CD14-positive monocyte (primary cell): ENCODE measurements around the gene GGA1. TPM values are rescaled to one million over a fixed set of nuclear protein-coding genes. Genes with fewer than 3 reads are reported as not detected.
"Not testable (repeated sequence)": the region's sequence is repeated elsewhere in the genome, so short reads cannot be mapped to it uniquely, and the experiment has no call there.

ENCODE experiments used
- DNase-seq, 3 donors: peaks; one replicate each; pipeline ENCODE4 v3.0.0-alpha.2; 2011 to 2022
- H2AFZ ChIP-seq: 2 replicates; pipeline ENCODE4 v1.6.0; 2012; ENCODE audit warnings: mild to moderate bottlenecking, low read depth, low read length, inconsistent platforms; ENCODE audit not compliant: insufficient read depth, poor library complexity, severe bottlenecking
- H3K27ac ChIP-seq, 2 donors: 1 replicate in 1 of 2; 2 replicates in 1 of 2; pipeline ENCODE4 v1.5.1; 2012 to 2013; ENCODE audit warnings: low read length in 2 of 2, control low read depth in 1 of 2, inconsistent platforms in 1 of 2, low read depth in 1 of 2, mild to moderate bottlenecking in 1 of 2
- H3K27me3 ChIP-seq, 2 donors: one replicate each; pipeline versions ENCODE4 v1.6.0 to v1.6.1; 2011 to 2013; ENCODE audit warnings: low read length in 2 of 2; ENCODE audit not compliant: control insufficient read depth in 2 of 2, insufficient read depth in 2 of 2
- H3K36me3 ChIP-seq, 2 donors: replicated peaks in 1 of 2; 1 replicate in 1 of 2; 2 replicates in 1 of 2; pipeline versions ENCODE4 v1.5.1 to v1.6.1; 2012 to 2013; ENCODE audit warnings: low read length in 2 of 2, control low read depth in 1 of 2, inconsistent platforms in 1 of 2, mild to moderate bottlenecking in 1 of 2; ENCODE audit not compliant: insufficient read depth in 2 of 2, control insufficient read depth in 1 of 2
- H3K4me1 ChIP-seq, 2 donors: 1 replicate in 1 of 2; 2 replicates in 1 of 2; pipeline versions ENCODE4 v1.5.1 to v1.6.1; 2012 to 2013; ENCODE audit warnings: low read length in 2 of 2, control low read depth in 1 of 2, inconsistent platforms in 1 of 2, mild to moderate bottlenecking in 1 of 2, moderate library complexity in 1 of 2; ENCODE audit not compliant: insufficient read depth in 2 of 2, control insufficient read depth in 1 of 2
- H3K4me2 ChIP-seq: replicated peaks from 2 replicates; pipeline ENCODE3; 2012; ENCODE audit warnings: low read length, moderate library complexity, mild to moderate bottlenecking; ENCODE audit not compliant: poor library complexity, severe bottlenecking; ENCODE audit errors: extremely low read depth
- H3K4me3 ChIP-seq, 3 experiments: fragments of 200-600 bp in 1 of 3; sonication (generic) in 1 of 3; replicated peaks in 1 of 3; 1 replicate in 2 of 3; 2 replicates in 1 of 3; pipeline ENCODE4 v1.5.1; 2011 to 2013; ENCODE audit warnings: low read length in 3 of 3, mild to moderate bottlenecking in 3 of 3, control low read depth in 2 of 3, low read depth in 2 of 3, inconsistent platforms in 1 of 3, moderate library complexity in 1 of 3
- H3K79me2 ChIP-seq: 2 replicates; pipeline ENCODE4 v1.6.0; 2012; ENCODE audit warnings: mild to moderate bottlenecking, control low read depth, inconsistent platforms, low read length, moderate library complexity; ENCODE audit not compliant: insufficient read depth
- H3K9ac ChIP-seq: 2 replicates; pipeline ENCODE4 v1.6.0; 2017; ENCODE audit warnings: low read length, mild to moderate bottlenecking; ENCODE audit not compliant: insufficient read depth, poor library complexity, severe bottlenecking
- H3K9me3 ChIP-seq, 2 donors: replicated peaks in 1 of 2; 1 replicate in 1 of 2; 2 replicates in 1 of 2; pipeline versions ENCODE4 v1.5.1 to v1.6.1; 2012 to 2013; ENCODE audit warnings: low read length in 2 of 2, control low read depth in 1 of 2; ENCODE audit not compliant: control insufficient read depth in 1 of 2, insufficient read depth in 1 of 2
- H4K20me1 ChIP-seq: 2 replicates; pipeline ENCODE4 v1.6.0; 2012; ENCODE audit warnings: mild to moderate bottlenecking, low read length, control low read depth, moderate library complexity; ENCODE audit not compliant: insufficient read depth
- H3K27ac Mint-ChIP-seq, 7 donors: one replicate each; pipeline ENCODE4 v1.8.0; 2020; ENCODE audit warnings: mild to moderate bottlenecking in 7 of 7, mixed read lengths in 7 of 7, moderate library complexity in 6 of 7, inconsistent platforms in 2 of 7
- H3K27me3 Mint-ChIP-seq, 3 donors: one replicate each; pipeline ENCODE4 v1.8.0; 2021 to 2022; ENCODE audit warnings: low read depth in 3 of 3, mild to moderate bottlenecking in 3 of 3, mixed read lengths in 3 of 3, moderate library complexity in 3 of 3, inconsistent platforms in 1 of 3
- H3K36me3 Mint-ChIP-seq, 2 donors: one replicate each; pipeline ENCODE4 v1.8.0; 2020; ENCODE audit warnings: mixed read lengths in 2 of 2, inconsistent platforms in 1 of 2, mild to moderate bottlenecking in 1 of 2
- H3K4me1 Mint-ChIP-seq: one replicate; pipeline ENCODE4 v1.8.0; 2020; ENCODE audit warnings: mild to moderate bottlenecking, mixed read lengths
- H3K4me3 Mint-ChIP-seq, 2 donors: one replicate each; pipeline ENCODE4 v1.8.0; 2020; ENCODE audit warnings: mild to moderate bottlenecking in 2 of 2, mixed read lengths in 2 of 2, moderate library complexity in 1 of 2
- H3K9me3 Mint-ChIP-seq, 7 donors: one replicate each; pipeline ENCODE4 v1.8.0; 2020 to 2022; ENCODE audit warnings: mixed read lengths in 7 of 7, mild to moderate bottlenecking in 6 of 7, moderate library complexity in 6 of 7, inconsistent platforms in 2 of 7
- WGBS: methylation state at CpG from one replicate; pipeline ENCODE4 v1.1.5; 2013; ENCODE audit warnings: missing lambda C conversion rate; ENCODE audit not compliant: insufficient coverage; 5-methylcytosine and 5-hydroxymethylcytosine counted together
- intact Hi-C, 2 donors: fragments of 100-400 bp; cut with micrococcal nuclease; formaldehyde crosslinking; loops; one replicate each; pipeline versions ENCODE4 v1.15.0 to v1.15.1; 2023
- polyA plus RNA-seq, 3 donors: library from polyadenylated mRNA; depleted of rRNA in 1 of 3; unstranded in 2 of 3; stranded (reverse) in 1 of 3; fragments of 300-500 nt in 2 of 3; fragments of >200 nt in 1 of 3; fragmentation: Illumina TruSeq in 2 of 3; gene quantifications; 1 replicate in 2 of 3; 2 replicates in 1 of 3; pipeline ENCODE4 v1.2.3, GENCODE V29; 2012 to 2021
- TF ChIP-seq, protein P1 (sequence below): fragments of 200-600 bp; IDR thresholded peaks from one replicate; pipeline ENCODE4 v1.8.0; 2022; ENCODE audit warnings: antibody characterized with exemption, mild to moderate bottlenecking

Gene GGA1
- polyA plus RNA-seq, 3 donors: 19.8 to 91.0 (median 24.8) TPM

DNA sequence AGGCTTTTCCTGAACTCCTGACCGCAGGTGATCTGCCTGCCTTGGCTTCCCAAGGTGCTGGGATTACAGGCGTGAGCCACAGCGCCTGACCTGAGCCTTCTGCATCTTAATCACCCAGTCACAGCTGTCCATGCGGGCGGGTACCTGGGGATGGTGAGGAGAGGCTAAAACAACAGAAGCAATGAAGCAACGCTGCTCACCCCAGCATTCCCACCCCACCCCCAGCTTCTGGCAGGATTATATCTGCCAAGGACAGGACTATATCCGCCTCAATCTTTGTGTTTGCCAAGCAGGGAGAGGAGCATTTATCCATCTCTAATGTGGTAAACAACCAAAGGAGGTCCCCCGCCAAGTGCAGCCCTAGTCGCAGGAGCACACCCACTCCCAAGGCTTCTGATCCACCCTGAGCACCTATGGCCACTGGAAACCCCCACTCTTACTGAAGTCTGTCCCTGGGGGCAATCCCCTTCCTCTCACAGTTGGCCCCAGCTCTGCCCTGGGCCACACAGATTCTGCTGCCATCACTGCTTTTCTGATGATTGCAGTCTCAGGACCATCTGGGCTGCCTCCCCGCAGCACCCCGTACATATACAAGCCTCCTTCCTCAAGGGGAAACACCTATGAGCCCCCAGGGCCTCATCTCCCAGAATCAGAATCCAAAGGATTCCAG lies 20.0 kb upstream of the GGA1 start:
- no peak overlapping the region for H3K4me2 ChIP-seq
- H3K4me3 ChIP-seq: no peak overlapping the region
- peak in 1 of 3 donors; percentile 32 for DNase-seq
- H3K79me2 ChIP-seq: no peaks in the 10 kb centered on the region
- peaks cover 34 to 42% of the 10 kb centered on the region in 2 donors for H3K4me1 ChIP-seq
- H3K36me3 ChIP-seq: no peaks in the 10 kb centered on the region
- intact Hi-C loops: no loop called here
- 96% methylated on average over 4 of the region's 11 CpGs for WGBS
- Mint-ChIP-seq H3K36me3 (peaks cover 1 to 3% of the 10 kb centered on the region in 2 donors), H3K27ac (peak overlapping the region; percentile 91 to 100 (median 98)), H3K27me3 (peaks cover 3 to 6% (median 3%) of the 10 kb centered on the region in 3 donors), H3K9me3 (peaks cover 0 to 2% (median 0%) of the 10 kb centered on the region in 7 donors), H3K4me3 (no peak overlapping the region), H3K4me1 (peaks cover 39% of the 10 kb centered on the region)
- H4K20me1 ChIP-seq: no peaks in the 10 kb centered on the region
- TF ChIP-seq, protein P1, sequence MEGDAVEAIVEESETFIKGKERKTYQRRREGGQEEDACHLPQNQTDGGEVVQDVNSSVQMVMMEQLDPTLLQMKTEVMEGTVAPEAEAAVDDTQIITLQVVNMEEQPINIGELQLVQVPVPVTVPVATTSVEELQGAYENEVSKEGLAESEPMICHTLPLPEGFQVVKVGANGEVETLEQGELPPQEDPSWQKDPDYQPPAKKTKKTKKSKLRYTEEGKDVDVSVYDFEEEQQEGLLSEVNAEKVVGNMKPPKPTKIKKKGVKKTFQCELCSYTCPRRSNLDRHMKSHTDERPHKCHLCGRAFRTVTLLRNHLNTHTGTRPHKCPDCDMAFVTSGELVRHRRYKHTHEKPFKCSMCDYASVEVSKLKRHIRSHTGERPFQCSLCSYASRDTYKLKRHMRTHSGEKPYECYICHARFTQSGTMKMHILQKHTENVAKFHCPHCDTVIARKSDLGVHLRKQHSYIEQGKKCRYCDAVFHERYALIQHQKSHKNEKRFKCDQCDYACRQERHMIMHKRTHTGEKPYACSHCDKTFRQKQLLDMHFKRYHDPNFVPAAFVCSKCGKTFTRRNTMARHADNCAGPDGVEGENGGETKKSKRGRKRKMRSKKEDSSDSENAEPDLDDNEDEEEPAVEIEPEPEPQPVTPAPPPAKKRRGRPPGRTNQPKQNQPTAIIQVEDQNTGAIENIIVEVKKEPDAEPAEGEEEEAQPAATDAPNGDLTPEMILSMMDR: no peak
- H3K9me3 ChIP-seq: no peaks in the 10 kb centered on the region
- H3K27me3 ChIP-seq: no peaks in the 10 kb centered on the region
- no peak overlapping the region for H2AFZ ChIP-seq
- peak overlapping the region; percentile 93 to 98 for H3K27ac ChIP-seq
- H3K9ac ChIP-seq: no peak overlapping the region

DNA sequence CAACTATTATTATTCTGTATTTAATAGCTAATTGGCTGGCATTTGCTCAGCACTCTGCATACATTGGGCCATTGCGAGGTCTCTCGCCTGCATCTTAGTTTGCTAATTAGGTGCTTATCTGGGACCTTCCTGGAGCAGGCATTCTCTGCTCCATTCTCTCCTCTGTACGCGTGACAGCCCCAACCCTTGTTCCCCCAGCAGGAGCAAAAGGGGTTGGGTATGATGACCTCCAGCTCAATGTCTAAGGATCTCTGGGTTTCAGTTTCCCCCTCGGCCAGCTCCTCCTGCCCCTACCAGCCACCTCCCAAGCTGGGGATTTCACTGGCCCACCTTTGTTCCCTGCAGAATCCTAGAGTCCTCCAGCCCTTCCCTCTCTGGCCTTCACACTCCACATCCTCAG lies 19.0 kb upstream of the GGA1 start:
- Histone ChIP-seq H3K79me2 (no peaks in the 10 kb centered on the region), H3K4me2 (peak overlapping the region; percentile 14), H3K27me3 (no peaks in the 10 kb centered on the region), H3K4me3 (peak overlapping the region in 1 of 3 experiments; percentile 23), H3K9ac (peak overlapping the region; percentile 64), H3K9me3 (no peaks in the 10 kb centered on the region), H3K4me1 (peaks cover 34 to 42% of the 10 kb centered on the region in 2 donors), H2AFZ (no peak overlapping the region), H4K20me1 (no peaks in the 10 kb centered on the region), H3K36me3 (no peaks in the 10 kb centered on the region), H3K27ac (peak overlapping the region; percentile 93 to 98)
- TF ChIP-seq, protein P1: no peak
- Mint-ChIP-seq H3K4me1 (peaks cover 39% of the 10 kb centered on the region), H3K4me3 (no peak overlapping the region), H3K9me3 (peaks cover 0 to 2% (median 0%) of the 10 kb centered on the region in 7 donors), H3K36me3 (peaks cover 1 to 3% of the 10 kb centered on the region in 2 donors), H3K27ac (peak overlapping the region; percentile 93 to 100 (median 99)), H3K27me3 (peaks cover 3 to 6% (median 3%) of the 10 kb centered on the region in 3 donors)
- DNase-seq: no peak
- 93% methylated on average over 3 of the region's 5 CpGs for WGBS
- intact Hi-C loops: loop anchor here (2.0 kb wide), 1 partner anchor 15 kb away; no protein-coding TSS in a partner anchor

DNA sequence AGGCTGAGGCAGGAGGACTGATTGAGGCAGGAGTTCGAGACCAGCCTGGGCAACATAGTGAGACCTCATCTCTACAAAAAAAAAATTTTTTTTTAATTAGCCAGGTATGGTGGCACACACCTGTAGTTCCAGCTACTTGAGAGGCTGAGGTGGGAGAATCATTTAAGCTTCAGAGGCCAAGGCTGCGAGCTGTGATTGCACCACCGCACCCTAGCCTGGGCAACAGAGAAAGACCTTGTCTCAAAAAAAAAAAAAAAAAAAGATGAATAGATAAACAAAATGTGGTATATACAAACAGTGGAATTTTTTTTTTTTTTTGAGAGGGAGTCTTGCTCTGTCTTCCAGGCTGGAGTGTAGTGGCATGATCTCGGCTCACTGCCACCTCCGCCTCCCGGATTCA lies 17.6 kb upstream of the GGA1 start:
- Histone ChIP-seq H3K4me1 (peaks cover 34 to 42% of the 10 kb centered on the region in 2 donors), H3K27ac (peak overlapping the region; percentile 93 to 98), H3K9ac (peak overlapping the region; percentile 60)
- not testable (repeated sequence) for H3K36me3 ChIP-seq, H3K9me3 Mint-ChIP-seq, H3K27me3 ChIP-seq, H3K9me3 ChIP-seq, H3K27me3 Mint-ChIP-seq, H4K20me1 ChIP-seq, H3K4me2 ChIP-seq, H3K79me2 ChIP-seq, H2AFZ ChIP-seq, H3K4me3 ChIP-seq, H3K36me3 Mint-ChIP-seq
- Mint-ChIP-seq H3K4me3 (peak overlapping the region in 1 of 2 donors; percentile 42), H3K4me1 (peaks cover 39% of the 10 kb centered on the region), H3K27ac (peak overlapping the region; percentile 93 to 100 (median 99))
- WGBS: 100% methylated on average over 3 of the region's 6 CpGs
- DNase-seq: peak in 1 of 3 donors; percentile 51
- intact Hi-C loops: loop anchor here (2.0 kb wide), 1 partner anchor 16 kb away; no protein-coding TSS in a partner anchor
